Caco-2 (cell line): ENCODE measurements around the gene GBA2. TPM values are rescaled to one million over a fixed set of nuclear protein-coding genes. Genes with fewer than 3 reads are reported as not detected.
A peak's percentile ranks its signal among the peaks of the same experiment; 100 is the strongest.

Experiments
- BruUV-seq: library from RNA; stranded (reverse); fragments of 400-500 nt; replicated peaks from 2 replicates; lab custom pipeline; 2021; lab: Mats Ljungman, UMichigan
- CTCF ChIA-PET: fragments of 300-600 bp; sonication (Branson Sonifier 250); formaldehyde crosslinking; loops from one replicate; lab custom pipeline; 2022; ENCODE audit warnings: antibody characterized with exemption; lab: Charles Lee
- POLR2A ChIA-PET: fragments of 300-600 bp; sonication (Branson Sonifier 250); formaldehyde crosslinking; loops from one replicate; lab custom pipeline; 2022; ENCODE audit warnings: antibody characterized with exemption; lab: Charles Lee
- DNase-seq, 2 experiments: peaks; one replicate each; pipeline versions ENCODE4 v3.0.0 to v3.0.0-alpha.2; 2020 to 2022
- H3K27me3 ChIP-seq: replicated peaks from 2 replicates; pipeline ENCODE4 v1.6.0; 2011; ENCODE audit warnings: low read length; ENCODE audit not compliant: control insufficient read depth, insufficient read depth
- H3K36me3 ChIP-seq: 2 replicates; pipeline ENCODE4 v1.5.1; 2011; ENCODE audit warnings: low read length; ENCODE audit not compliant: control insufficient read depth, insufficient read depth
- H3K4me1 ChIP-seq: fragments of 250-450 bp; sonication (Bioruptor Pico); 2 replicates; pipeline ENCODE4 v1.5.1; 2020; ENCODE audit warnings: mild to moderate bottlenecking
- H3K4me3 ChIP-seq: 2 replicates; pipeline ENCODE4 v1.5.1; 2011; ENCODE audit warnings: low read depth, mild to moderate bottlenecking, control low read depth, low read length
- H3K9me3 ChIP-seq: fragments of 250-450 bp; sonication (Bioruptor Pico); 2 replicates; pipeline ENCODE4 v1.5.1; 2020; ENCODE audit warnings: mild to moderate bottlenecking, moderate library complexity
- H3K27ac Mint-ChIP-seq: one replicate; pipeline ENCODE4 v1.8.0; 2022; ENCODE audit warnings: mixed read lengths; ENCODE audit not compliant: unreplicated experiment
- H3K27me3 Mint-ChIP-seq: one replicate; pipeline ENCODE4 v1.8.0; 2022; ENCODE audit warnings: mixed read lengths; ENCODE audit not compliant: insufficient read depth, unreplicated experiment
- H3K36me3 Mint-ChIP-seq: one replicate; pipeline ENCODE4 v1.8.0; 2022; ENCODE audit warnings: mild to moderate bottlenecking, mixed read lengths; ENCODE audit not compliant: insufficient read depth, unreplicated experiment
- H3K4me1 Mint-ChIP-seq: one replicate; pipeline ENCODE4 v1.8.0; 2022; ENCODE audit warnings: low read depth, mixed read lengths; ENCODE audit not compliant: unreplicated experiment
- H3K4me3 Mint-ChIP-seq: one replicate; pipeline ENCODE4 v1.8.0; 2022; ENCODE audit warnings: mild to moderate bottlenecking, moderate library complexity, mixed read lengths; ENCODE audit not compliant: unreplicated experiment
- H3K9me3 Mint-ChIP-seq: one replicate; pipeline ENCODE4 v1.8.0; 2022; ENCODE audit warnings: mixed read lengths; ENCODE audit not compliant: unreplicated experiment
- CTCF ChIP-seq, 2 experiments: fragments of 200-600 bp in 1 of 2; IDR thresholded peaks; 1 replicate in 1 of 2; 2 replicates in 1 of 2; pipeline versions ENCODE4 v1.5.1 to v1.8.0; 2011 to 2022; ENCODE audit warnings: antibody characterized with exemption in 1 of 2, control low read depth in 1 of 2, inconsistent platforms in 1 of 2, low read depth in 1 of 2, low read length in 1 of 2, mild to moderate bottlenecking in 1 of 2, moderate library complexity in 1 of 2; ENCODE audit not compliant: insufficient read depth in 1 of 2, severe bottlenecking in 1 of 2, unreplicated experiment in 1 of 2
- intact Hi-C: fragments of 100-400 bp; cut with micrococcal nuclease; formaldehyde crosslinking; loops from one replicate; pipeline ENCODE4 v1.10.0; 2022; ENCODE audit not compliant: unreplicated experiment
- total RNA-seq: library from RNA; stranded (reverse); gene quantifications from 2 replicates; pipeline ENCODE4 v1.2.3, GENCODE V29; 2022

GBA2 gene
- total RNA-seq, 1 experiment from 2014 or later = 108 TPM

GRCh38 chr9:35705372-35705771, 43.7 kb downstream of the GBA2 start:
- ChIA-PET POLR2A (no interaction called here), CTCF (interaction anchor here (1.1 to 1.7 kb wide), 2 partner anchors 9 to 44 kb away, joined by 3 to 5 read pairs; no protein-coding TSS in a partner anchor)
- Histone ChIP-seq H3K27me3 (no peaks in the 10 kb centered on the region), H3K36me3 (peaks cover 9% of the 10 kb centered on the region), H3K9me3 (no peaks in the 10 kb centered on the region), H3K4me3 (no peak overlapping the region), H3K4me1 (no peaks in the 10 kb centered on the region)
- no TSS peak for BruUV-seq
- no peak overlapping the region for H3K27ac Mint-ChIP-seq
- peaks cover 61% of the 10 kb centered on the region for H3K36me3 Mint-ChIP-seq
- no peaks in the 10 kb centered on the region for H3K9me3 Mint-ChIP-seq
- no peak for DNase-seq
- H3K4me1 Mint-ChIP-seq = no peaks in the 10 kb centered on the region
- TF ChIP-seq CTCF (IDR thresholded peaks at IDR 0.05; ENCODE audit: insufficient read depth in 1 of 2, low read depth in 1 of 2, low read length in 1 of 2, severe bottlenecking in 1 of 2, unreplicated experiment in 1 of 2) = no peak
- H3K4me3 Mint-ChIP-seq = no peak overlapping the region
- H3K27me3 Mint-ChIP-seq = no peaks in the 10 kb centered on the region
- intact Hi-C loops = no loop called here

GRCh38 chr9:35703906-35704672, 44.9 kb downstream of the GBA2 start:
- DNase-seq = no peak
- Mint-ChIP-seq H3K36me3 (peaks cover 53% of the 10 kb centered on the region), H3K4me3 (no peak overlapping the region), H3K27ac (no peak overlapping the region), H3K9me3 (no peaks in the 10 kb centered on the region), H3K4me1 (no peaks in the 10 kb centered on the region), H3K27me3 (no peaks in the 10 kb centered on the region)
- intact Hi-C loops = no loop called here
- H3K4me3 ChIP-seq = no peak overlapping the region
- ChIA-PET POLR2A (no interaction called here), CTCF (interaction anchor here (1.5 to 1.7 kb wide), 2 partner anchors 43 to 46 kb away, joined by 3 to 5 read pairs; partner anchors contain the start of genes CCDC107 and RMRP)
- TSS peak; percentile 34 for BruUV-seq
- H3K9me3 ChIP-seq = no peaks in the 10 kb centered on the region
- H3K36me3 ChIP-seq = peaks cover 8% of the 10 kb centered on the region
- no peaks in the 10 kb centered on the region for H3K4me1 ChIP-seq
- TF ChIP-seq CTCF (IDR thresholded peaks at IDR 0.05; ENCODE audit: insufficient read depth in 1 of 2, low read depth in 1 of 2, low read length in 1 of 2, severe bottlenecking in 1 of 2, unreplicated experiment in 1 of 2) = no peak
- H3K27me3 ChIP-seq = no peaks in the 10 kb centered on the region

GRCh38 chr9:35702696-35703095, 46.3 kb downstream of the GBA2 start:
- no peak overlapping the region for H3K4me3 ChIP-seq
- Mint-ChIP-seq H3K27ac (no peak overlapping the region), H3K4me1 (no peaks in the 10 kb centered on the region), H3K27me3 (no peaks in the 10 kb centered on the region), H3K4me3 (no peak overlapping the region), H3K9me3 (no peaks in the 10 kb centered on the region), H3K36me3 (peaks cover 45% of the 10 kb centered on the region)
- intact Hi-C loops = no loop called here
- no TSS peak for BruUV-seq
- CTCF ChIA-PET = interaction anchor here (0.6 kb wide), 1 partner anchor 43 kb away, joined by 4 read pairs; no protein-coding TSS in a partner anchor
- no peaks in the 10 kb centered on the region for H3K27me3 ChIP-seq
- TF ChIP-seq CTCF (IDR thresholded peaks at IDR 0.05; ENCODE audit: insufficient read depth in 1 of 2, low read depth in 1 of 2, low read length in 1 of 2, severe bottlenecking in 1 of 2, unreplicated experiment in 1 of 2) = no peak
- no peaks in the 10 kb centered on the region for H3K9me3 ChIP-seq
- peaks cover 6% of the 10 kb centered on the region for H3K36me3 ChIP-seq
- POLR2A ChIA-PET = no interaction called here
- no peaks in the 10 kb centered on the region for H3K4me1 ChIP-seq
- no peak for DNase-seq
